CD4-positive, alpha-beta T cell treated with Interleukin-1 beta for 1 hour (primary cell): ENCODE results near the gene DHRS7.

Experiments
- DNase-seq, 2 donors: peaks; one replicate each; pipeline ENCODE4 v3.0.0-alpha.2; 2020 to 2022

Gene DHRS7

GRCh38 chr14:60164712-60165546, at the start of gene DHRS7:
Gene DHRS7 (minus strand): TSS chr14:60165398. CDS start chr14:60165309, 89 bp downstream.
- peak; percentile 77 to 80 for DNase-seq

GRCh38 chr14:60214415-60215126, 49.4 kb upstream of the DHRS7 start:
- no peak for DNase-seq

GRCh38 chr14:60214003-60214402, 48.8 kb upstream of the DHRS7 start:
- DNase-seq, result no peak

GRCh38 chr14:60212503-60213371, 47.5 kb upstream of the DHRS7 start:
- no peak for DNase-seq

- no peak for DNase-seq
These were observed 46.0 kb upstream of the DHRS7 start for GRCh38 chr14:60211153-60211552.

- no peak for DNase-seq
These were observed 45.5 kb upstream of the DHRS7 start for GRCh38 chr14:60210703-60211102.

GRCh38 chr14:60206837-60207533, 41.8 kb upstream of the DHRS7 start:
- DNase-seq, result no peak

- no peak for DNase-seq
These were observed 41.1 kb upstream of the DHRS7 start for GRCh38 chr14:60206249-60206670.

GRCh38 chr14:60204843-60205774, 39.9 kb upstream of the DHRS7 start:
- DNase-seq, result no peak

GRCh38 chr14:60204104-60204842, 39.1 kb upstream of the DHRS7 start:
- DNase-seq, result no peak

- no peak for DNase-seq
These were observed 34.1 kb upstream of the DHRS7 start for GRCh38 chr14:60199321-60199720.

GRCh38 chr14:60197629-60198303, 32.6 kb upstream of the DHRS7 start:
- DNase-seq, result no peak

- no peak for DNase-seq
These were observed 31.1 kb upstream of the DHRS7 start for GRCh38 chr14:60196291-60196690.

- no peak for DNase-seq
These were observed 30.1 kb upstream of the DHRS7 start for GRCh38 chr14:60195179-60195810.

GRCh38 chr14:60189923-60190840, 25.0 kb upstream of the DHRS7 start:
- no peak for DNase-seq

- DNase-seq, result no peak
These were observed 23.5 kb upstream of the DHRS7 start for GRCh38 chr14:60188696-60189095.

GRCh38 chr14:60188115-60188514, 22.9 kb upstream of the DHRS7 start:
- DNase-seq, result no peak

GRCh38 chr14:60184905-60185555, 19.8 kb upstream of the DHRS7 start:
- DNase-seq, result no peak
